Measurements from ENCODE around the gene SEBOX.
A peak's percentile ranks its signal among the peaks of the same experiment; 100 is the strongest.

SEBOX gene

GRCh38 chr17:28335201-28335958 is 29.6 kb downstream of the SEBOX start, which contains the start of the genes IFT20 and TNFAIP1:
TSS of gene IFT20 (minus strand) at chr17:28335472. CDS start at chr17:28331985, 3,487 bp downstream.
TSS of gene TNFAIP1 (plus strand) at chr17:28335761. CDS start at chr17:28339522, 3,761 bp downstream.
- H3K9me3 ChIP-seq: no peaks in the 10 kb centered on the region
- peaks cover 37% of the 10 kb centered on the region for H3K36me3 ChIP-seq
- peak within 1 kb of the TSS; percentile 84 for H3K9ac ChIP-seq
- H3K4me1 ChIP-seq: peaks cover 25% of the 10 kb centered on the region
- peaks cover 76% of the 10 kb centered on the region for H4K20me1 ChIP-seq
- peak within 1 kb of the TSS; percentile 64 for H3K27ac ChIP-seq
- H3K4me3 ChIP-seq: peak within 1 kb of the TSS; percentile 93
- H3K27me3 ChIP-seq: no peaks in the 10 kb centered on the region
- no peak for TF ChIP-seq Cebpa-rat (IDR thresholded peaks at IDR 0.05)
- H3K4me2 ChIP-seq: peak within 1 kb of the TSS; percentile 98

GRCh38 chr17:28334666-28335200 is 30.3 kb downstream of the SEBOX start:
- peak overlapping the region; percentile 84 for H3K9ac ChIP-seq
- no peak for TF ChIP-seq Cebpa-rat (IDR thresholded peaks at IDR 0.05)
- peaks cover 25% of the 10 kb centered on the region for H3K4me1 ChIP-seq
- no peaks in the 10 kb centered on the region for H3K27me3 ChIP-seq
- no peaks in the 10 kb centered on the region for H3K9me3 ChIP-seq
- H3K36me3 ChIP-seq: peaks cover 36% of the 10 kb centered on the region
- peak overlapping the region; percentile 98 for H3K4me2 ChIP-seq
- peak overlapping the region; percentile 93 for H3K4me3 ChIP-seq
- H4K20me1 ChIP-seq: peaks cover 76% of the 10 kb centered on the region
- peak overlapping the region; percentile 61 for H3K27ac ChIP-seq

DNA sequence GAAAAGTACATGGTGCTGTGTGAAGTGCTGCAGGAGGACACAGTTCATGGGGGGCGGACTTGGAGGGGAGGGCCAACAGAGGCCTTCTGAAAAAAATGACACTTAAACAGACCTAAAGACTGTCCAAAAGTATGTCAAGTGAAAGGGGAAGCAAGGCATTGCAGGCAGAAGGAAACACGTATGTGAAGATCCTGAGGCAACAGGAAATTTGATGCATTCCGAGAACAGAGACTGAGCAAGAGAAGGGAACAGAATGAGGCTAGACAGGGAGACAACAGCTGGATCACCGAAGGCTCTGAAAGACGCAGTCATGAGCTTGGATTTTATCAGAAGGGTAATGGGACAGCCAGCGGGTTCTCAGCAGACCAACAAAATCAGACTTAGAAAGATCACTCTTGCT is 30.8 kb downstream of the SEBOX start:
- H3K4me2 ChIP-seq: peak overlapping the region; percentile 98
- H3K9ac ChIP-seq: peak overlapping the region; percentile 84
- no peak for TF ChIP-seq Cebpa-rat (IDR thresholded peaks at IDR 0.05)
- H3K36me3 ChIP-seq: peaks cover 36% of the 10 kb centered on the region
- H3K4me3 ChIP-seq: peak overlapping the region; percentile 93
- H3K4me1 ChIP-seq: peaks cover 25% of the 10 kb centered on the region
- peaks cover 74% of the 10 kb centered on the region for H4K20me1 ChIP-seq
- H3K27ac ChIP-seq: no peak overlapping the region
- H3K9me3 ChIP-seq: no peaks in the 10 kb centered on the region
- no peaks in the 10 kb centered on the region for H3K27me3 ChIP-seq

DNA sequence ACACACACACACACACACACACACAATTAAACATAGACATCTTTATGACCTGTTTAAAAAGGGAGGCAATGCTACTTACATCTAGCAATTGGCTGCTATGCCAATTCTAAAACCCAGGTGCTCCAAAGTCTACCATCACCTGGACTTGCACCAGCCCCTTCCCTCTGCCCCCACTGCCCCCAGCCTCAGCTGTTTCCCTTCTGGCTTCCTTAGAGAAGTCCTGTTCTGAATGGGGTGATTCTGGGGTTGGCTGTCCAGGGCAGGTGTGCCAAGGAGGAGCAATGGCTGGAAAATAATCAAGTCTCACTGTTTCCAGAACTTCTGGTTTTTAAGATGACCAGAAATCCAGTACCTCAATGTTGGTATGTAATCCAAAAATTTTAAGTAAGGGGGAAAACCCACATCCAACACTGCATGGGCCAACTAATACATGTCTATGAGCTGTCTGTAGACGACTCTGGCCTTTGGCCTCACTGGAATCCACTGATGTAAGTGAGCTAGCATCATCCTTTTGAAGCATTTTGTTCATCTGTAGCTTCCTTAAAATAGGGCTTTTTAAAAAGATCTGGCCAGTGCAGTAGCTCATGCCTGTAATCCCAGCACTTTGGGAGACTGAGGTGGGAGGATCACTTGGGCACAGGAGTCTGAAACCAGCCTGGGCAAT is 31.8 kb downstream of the SEBOX start:
- Histone ChIP-seq H3K4me2 (no peak overlapping the region), H3K9ac (no peak overlapping the region), H3K4me3 (no peak overlapping the region), H3K36me3 (peaks cover 38% of the 10 kb centered on the region), H3K27ac (no peak overlapping the region), H4K20me1 (peaks cover 71% of the 10 kb centered on the region), H3K27me3 (no peaks in the 10 kb centered on the region), H3K4me1 (peaks cover 25% of the 10 kb centered on the region), H3K9me3 (no peaks in the 10 kb centered on the region)
- TF ChIP-seq Cebpa-rat (IDR thresholded peaks at IDR 0.05): no peak

GRCh38 chr17:28331891-28332420 is 33.0 kb downstream of the SEBOX start:
- peaks cover 51% of the 10 kb centered on the region for H3K36me3 ChIP-seq
- no peak overlapping the region for H3K27ac ChIP-seq
- H3K4me2 ChIP-seq: no peak overlapping the region
- H3K27me3 ChIP-seq: no peaks in the 10 kb centered on the region
- H3K9ac ChIP-seq: no peak overlapping the region
- no peak overlapping the region for H3K4me3 ChIP-seq
- no peak for TF ChIP-seq Cebpa-rat (IDR thresholded peaks at IDR 0.05)
- no peaks in the 10 kb centered on the region for H3K9me3 ChIP-seq
- H3K4me1 ChIP-seq: peaks cover 25% of the 10 kb centered on the region
- H4K20me1 ChIP-seq: peaks cover 71% of the 10 kb centered on the region

DNA sequence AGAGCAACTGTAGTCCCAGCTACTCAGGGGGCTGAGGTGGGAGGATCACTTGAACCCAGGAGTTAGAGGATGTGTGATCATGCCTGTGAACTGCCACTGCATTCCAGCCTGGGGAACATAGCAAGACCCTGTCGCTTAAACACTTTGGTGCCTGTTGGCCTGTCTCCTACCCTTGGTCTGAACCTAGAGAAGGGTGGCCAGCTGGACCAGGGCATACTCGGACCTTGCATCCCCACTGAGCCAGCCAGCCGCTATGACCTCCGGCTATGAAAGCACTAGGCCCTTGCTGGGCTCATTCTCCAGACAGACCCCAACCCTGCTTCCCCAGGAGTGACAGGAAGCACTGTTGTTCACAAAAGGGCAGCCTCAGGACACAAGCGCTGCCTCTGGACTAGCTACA is 34.3 kb downstream of the SEBOX start:
- Histone ChIP-seq H3K4me3 (no peak overlapping the region), H4K20me1 (peaks cover 73% of the 10 kb centered on the region), H3K9ac (no peak overlapping the region), H3K27ac (no peak overlapping the region), H3K27me3 (no peaks in the 10 kb centered on the region), H3K4me2 (no peak overlapping the region), H3K36me3 (peaks cover 63% of the 10 kb centered on the region), H3K9me3 (no peaks in the 10 kb centered on the region), H3K4me1 (peaks cover 17% of the 10 kb centered on the region)
- TF ChIP-seq Cebpa-rat (IDR thresholded peaks at IDR 0.05): no peak

GRCh38 chr17:28328325-28328724 is 36.7 kb downstream of the SEBOX start:
- Histone ChIP-seq H3K4me3 (no peak overlapping the region), H3K27me3 (no peaks in the 10 kb centered on the region), H3K4me1 (peaks cover 5% of the 10 kb centered on the region; the same call in 1 of the 2 replicates), H3K36me3 (peaks cover 73% of the 10 kb centered on the region), H3K4me2 (no peak overlapping the region), H4K20me1 (peaks cover 79% of the 10 kb centered on the region), H3K9me3 (no peaks in the 10 kb centered on the region), H3K27ac (no peak overlapping the region), H3K9ac (no peak overlapping the region)
- TF ChIP-seq Cebpa-rat (IDR thresholded peaks at IDR 0.05): no peak

- H3K4me2 ChIP-seq: no peak overlapping the region
- H3K27me3 ChIP-seq: no peaks in the 10 kb centered on the region
- no peak overlapping the region for H3K4me3 ChIP-seq
- H3K9ac ChIP-seq: no peak overlapping the region
- H4K20me1 ChIP-seq: peaks cover 85% of the 10 kb centered on the region
- peaks cover 73% of the 10 kb centered on the region for H3K36me3 ChIP-seq
- no peaks in the 10 kb centered on the region for H3K9me3 ChIP-seq
- H3K4me1 ChIP-seq: peaks cover 5% of the 10 kb centered on the region; the same call in 1 of the 2 replicates
- TF ChIP-seq Cebpa-rat (IDR thresholded peaks at IDR 0.05): no peak
- no peak overlapping the region for H3K27ac ChIP-seq
Measured at GRCh38 chr17:28327709-28328108, 37.3 kb downstream of the SEBOX start.

- peaks cover 9% of the 10 kb centered on the region; the same call in 1 of the 2 replicates for H3K4me1 ChIP-seq
- TF ChIP-seq Cebpa-rat (IDR thresholded peaks at IDR 0.05): no peak
- H3K4me2 ChIP-seq: no peak overlapping the region
- no peak overlapping the region for H3K9ac ChIP-seq
- H3K4me3 ChIP-seq: no peak overlapping the region
- H3K9me3 ChIP-seq: no peaks in the 10 kb centered on the region
- no peaks in the 10 kb centered on the region for H3K27me3 ChIP-seq
- no peak overlapping the region for H3K27ac ChIP-seq
- H3K36me3 ChIP-seq: peaks cover 76% of the 10 kb centered on the region
- peaks cover 89% of the 10 kb centered on the region for H4K20me1 ChIP-seq
Measured at GRCh38 chr17:28327031-28327607, 37.9 kb downstream of the SEBOX start.

Measured in BLaER1 (cell line).